ENCODE measurements around the gene AKR1E2.

- TF ChIP-seq EZH2 (IDR thresholded peaks at IDR 0.05; ENCODE audit: borderline replicate concordance, insufficient read depth, low read depth, low read length, poor library complexity, severe bottlenecking) = no peak
- TF ChIP-seq CTCF (IDR thresholded peaks at IDR 0.05) = no peak
Observed at GRCh38 chr10:4844864-4845263, 18.9 kb downstream of the AKR1E2 start.
